ENCODE data around the gene TTC23.
"Not testable (repeated sequence)": the region's sequence is repeated elsewhere in the genome, so short reads cannot be mapped to it uniquely, and the experiment has no call there.

Gene TTC23

GRCh38 chr15:99115300-99116215 is 133.8 kb downstream of the TTC23 start:
- no peak overlapping the region for H3K4me3 ChIP-seq (ENCODE audit: low read length)
- DNase-seq (ENCODE audit: low read depth) = no peak
- TF ChIP-seq, protein P1, sequence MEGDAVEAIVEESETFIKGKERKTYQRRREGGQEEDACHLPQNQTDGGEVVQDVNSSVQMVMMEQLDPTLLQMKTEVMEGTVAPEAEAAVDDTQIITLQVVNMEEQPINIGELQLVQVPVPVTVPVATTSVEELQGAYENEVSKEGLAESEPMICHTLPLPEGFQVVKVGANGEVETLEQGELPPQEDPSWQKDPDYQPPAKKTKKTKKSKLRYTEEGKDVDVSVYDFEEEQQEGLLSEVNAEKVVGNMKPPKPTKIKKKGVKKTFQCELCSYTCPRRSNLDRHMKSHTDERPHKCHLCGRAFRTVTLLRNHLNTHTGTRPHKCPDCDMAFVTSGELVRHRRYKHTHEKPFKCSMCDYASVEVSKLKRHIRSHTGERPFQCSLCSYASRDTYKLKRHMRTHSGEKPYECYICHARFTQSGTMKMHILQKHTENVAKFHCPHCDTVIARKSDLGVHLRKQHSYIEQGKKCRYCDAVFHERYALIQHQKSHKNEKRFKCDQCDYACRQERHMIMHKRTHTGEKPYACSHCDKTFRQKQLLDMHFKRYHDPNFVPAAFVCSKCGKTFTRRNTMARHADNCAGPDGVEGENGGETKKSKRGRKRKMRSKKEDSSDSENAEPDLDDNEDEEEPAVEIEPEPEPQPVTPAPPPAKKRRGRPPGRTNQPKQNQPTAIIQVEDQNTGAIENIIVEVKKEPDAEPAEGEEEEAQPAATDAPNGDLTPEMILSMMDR (IDR thresholded peaks at IDR 0.05; ENCODE audit: insufficient read depth, low read depth, low read length, missing control alignments) = no peak

GRCh38 chr15:99114511-99115299 is 134.7 kb downstream of the TTC23 start:
- no peak for DNase-seq (ENCODE audit: low read depth)
- no peak overlapping the region for H3K4me3 ChIP-seq (ENCODE audit: low read length)
- TF ChIP-seq, protein P1 (IDR thresholded peaks at IDR 0.05; ENCODE audit: insufficient read depth, low read depth, low read length, missing control alignments) = no peak

- TF ChIP-seq, protein P1 (IDR thresholded peaks at IDR 0.05; ENCODE audit: insufficient read depth, low read depth, low read length, missing control alignments) = no peak
- DNase-seq (ENCODE audit: low read depth) = no peak
These were observed 135.7 kb downstream of the TTC23 start for GRCh38 chr15:99113547-99114271.

DNA sequence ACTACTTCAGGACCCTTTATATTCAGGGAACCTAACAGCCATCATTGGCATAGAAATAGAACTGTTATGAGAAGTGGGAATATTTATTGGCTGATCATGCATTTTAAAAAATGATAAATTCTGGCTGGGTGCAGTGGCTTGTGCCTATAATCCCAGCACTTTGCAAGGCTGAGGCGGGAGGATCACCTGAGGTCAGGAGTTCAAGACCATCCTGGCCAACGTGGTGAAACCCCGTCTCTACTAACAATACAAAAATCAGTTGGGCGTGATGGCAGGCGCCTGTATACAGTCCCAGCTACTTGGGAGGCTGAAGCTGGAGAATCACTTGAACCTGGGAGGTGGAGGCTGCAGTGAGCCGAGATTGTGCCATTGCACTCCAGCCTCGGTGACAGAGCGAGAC is 137.7 kb downstream of the TTC23 start:
- H3K4me3 ChIP-seq (ENCODE audit: low read length); DNase-seq (ENCODE audit: low read depth): not testable (repeated sequence)

More at GRCh38 chr15:99113547-99114271, 135.7 kb downstream of the TTC23 start:
- no peak overlapping the region for H3K4me3 ChIP-seq (ENCODE audit: low read length)

- TF ChIP-seq, protein P1 (IDR thresholded peaks at IDR 0.05; ENCODE audit: insufficient read depth, low read depth, low read length, missing control alignments) = no peak
- no peak for DNase-seq (ENCODE audit: low read depth)
- H3K4me3 ChIP-seq (ENCODE audit: low read length) = no peak overlapping the region
These were observed 138.6 kb downstream of the TTC23 start for GRCh38 chr15:99110581-99111320.

DNA sequence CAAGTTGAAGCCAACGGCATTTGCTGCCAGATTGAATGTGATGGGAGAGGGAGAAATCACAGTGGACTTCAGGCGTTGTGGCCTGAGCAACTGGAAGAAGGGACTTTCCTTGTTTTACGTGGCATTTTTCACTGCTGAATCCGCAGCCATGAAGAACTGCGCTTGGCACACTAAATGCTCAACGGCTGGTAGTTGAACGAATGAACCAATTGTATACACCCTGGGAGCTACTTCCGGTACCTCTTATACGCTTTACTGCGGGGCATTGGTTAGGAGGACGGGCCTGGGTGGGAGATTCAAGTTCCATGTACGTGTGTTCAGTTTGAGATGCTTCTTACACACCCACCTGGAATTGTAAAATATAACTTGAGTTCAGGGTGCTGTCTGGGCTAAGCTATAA is 139.3 kb downstream of the TTC23 start:
- TF ChIP-seq, protein P1 (IDR thresholded peaks at IDR 0.05; ENCODE audit: insufficient read depth, low read depth, low read length, missing control alignments) = no peak
- DNase-seq (ENCODE audit: low read depth) = no peak
- H3K4me3 ChIP-seq (ENCODE audit: low read length) = no peak overlapping the region
